ENCODE measurements around the gene FOXN4. TPM values are rescaled to one million over a fixed set of nuclear protein-coding genes. Genes with fewer than 3 reads are reported as not detected.

The FOXN4 gene
- total RNA-seq, 2 donors from 2014 or later, result not detected

GRCh38 chr12:109252799-109253198 lies 56.3 kb downstream of the FOXN4 start:
- intact Hi-C loops (cut with DNase I), result no loop called here
- no peak for TF ChIP-seq CTCF (IDR thresholded peaks at IDR 0.05)
- Histone ChIP-seq H3K27me3 (no peaks in the 10 kb centered on the region), H3K9ac (ENCODE audit: low read depth in 2 of 2, low read length in 2 of 2) (no peak overlapping the region), H3K36me3 (no peaks in the 10 kb centered on the region), H3K27ac (no peak overlapping the region), H3K4me3 (no peak overlapping the region), H3K4me1 (no peaks in the 10 kb centered on the region), H3K9me3 (no peaks in the 10 kb centered on the region)
- DNase-seq, result no peak

GRCh38 chr12:109250523-109250922 lies 58.6 kb downstream of the FOXN4 start:
- TF ChIP-seq CTCF (IDR thresholded peaks at IDR 0.05), result no peak
- Histone ChIP-seq H3K4me1 (no peaks in the 10 kb centered on the region), H3K9me3 (no peaks in the 10 kb centered on the region), H3K9ac (ENCODE audit: low read depth in 2 of 2, low read length in 2 of 2) (no peak overlapping the region), H3K36me3 (no peaks in the 10 kb centered on the region), H3K4me3 (no peak overlapping the region), H3K27me3 (no peaks in the 10 kb centered on the region), H3K27ac (no peak overlapping the region)
- intact Hi-C loops (cut with DNase I), result no loop called here
- DNase-seq, result no peak

DNA sequence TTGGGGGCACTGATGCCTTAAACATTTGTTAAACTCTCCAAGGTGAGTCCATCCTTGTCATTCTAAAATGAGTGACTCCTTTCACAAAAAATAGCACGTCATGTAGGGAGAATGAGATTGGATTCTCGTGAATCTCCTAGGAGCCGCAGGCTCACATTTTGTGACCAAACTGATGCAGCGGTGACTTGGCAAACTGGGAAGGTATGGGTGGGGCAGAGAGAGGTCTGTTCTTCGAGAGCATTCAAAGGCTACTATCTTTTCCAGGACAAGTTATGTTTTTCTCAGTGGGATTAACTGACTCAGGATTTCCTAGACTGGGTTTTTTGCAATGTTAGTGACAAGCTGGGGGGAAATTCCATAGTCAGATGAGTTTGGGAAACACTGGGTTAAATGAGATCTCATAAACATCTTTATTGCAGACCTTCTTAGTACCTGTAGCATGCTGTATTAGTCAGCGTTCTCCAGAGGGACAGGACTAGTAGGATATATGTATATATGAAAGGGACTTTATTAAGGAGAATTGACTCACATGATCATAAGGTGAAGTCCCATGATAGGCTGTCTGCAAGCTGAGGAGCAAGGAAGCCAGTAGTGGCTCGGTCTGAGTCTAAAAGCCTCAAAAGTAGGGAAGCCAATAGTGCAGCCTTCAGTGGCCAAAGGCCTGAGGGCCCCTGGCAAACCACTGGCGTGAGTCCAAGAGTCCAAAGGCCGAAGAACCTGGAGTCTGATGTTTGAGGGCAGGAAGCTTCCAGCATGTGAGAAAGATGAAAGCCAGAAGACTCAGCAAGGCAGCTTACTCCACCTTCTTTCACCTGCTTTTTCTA lies 61.0 kb downstream of the FOXN4 start:
- peak; percentile 72 for DNase-seq
- no peaks in the 10 kb centered on the region for H3K9me3 ChIP-seq
- no peaks in the 10 kb centered on the region for H3K4me1 ChIP-seq
- no peaks in the 10 kb centered on the region for H3K27me3 ChIP-seq
- intact Hi-C loops (cut with DNase I), result no loop called here
- no peak overlapping the region for H3K9ac ChIP-seq (ENCODE audit: low read depth in 2 of 2, low read length in 2 of 2)
- TF ChIP-seq CTCF (IDR thresholded peaks at IDR 0.05), result no peak
- no peak overlapping the region for H3K27ac ChIP-seq
- no peak overlapping the region for H3K4me3 ChIP-seq
- no peaks in the 10 kb centered on the region for H3K36me3 ChIP-seq

DNA sequence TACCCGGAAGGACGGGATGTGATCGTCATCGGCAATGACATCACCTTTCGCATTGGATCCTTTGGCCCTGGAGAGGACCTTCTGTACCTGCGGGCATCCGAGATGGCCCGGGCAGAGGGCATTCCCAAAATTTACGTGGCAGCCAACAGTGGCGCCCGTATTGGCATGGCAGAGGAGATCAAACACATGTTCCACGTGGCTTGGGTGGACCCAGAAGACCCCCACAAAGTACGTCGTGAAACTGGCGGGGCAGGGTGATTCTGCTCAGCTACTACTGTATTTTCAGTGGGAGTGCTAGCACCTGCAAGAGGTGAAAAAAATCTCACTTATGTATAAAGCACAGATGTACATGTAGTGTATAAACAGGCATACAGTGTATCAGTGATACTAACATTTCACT lies 62.9 kb downstream of the FOXN4 start:
- Histone ChIP-seq H3K9me3 (no peaks in the 10 kb centered on the region), H3K36me3 (no peaks in the 10 kb centered on the region)

DNA sequence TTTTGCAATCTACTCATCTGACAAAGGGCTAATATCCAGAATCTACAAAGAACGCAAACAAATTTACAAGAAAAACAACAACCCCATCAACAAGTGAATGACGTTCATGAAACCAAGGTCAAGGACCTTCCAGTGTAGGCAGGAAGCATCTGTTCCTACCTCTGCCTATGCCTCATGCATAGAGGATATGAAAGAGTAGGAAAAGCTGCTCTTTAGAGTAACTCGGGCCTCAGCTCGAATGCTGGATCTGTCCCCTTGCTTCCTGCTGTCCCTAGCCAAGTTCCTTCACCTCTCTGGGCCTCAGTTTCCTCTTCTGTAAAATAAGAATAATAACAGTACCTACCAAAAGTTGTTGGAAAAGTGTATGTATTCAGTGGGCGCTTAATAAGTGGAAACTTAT lies 65.0 kb downstream of the FOXN4 start:
- no peaks in the 10 kb centered on the region for H3K4me1 ChIP-seq
- H3K9ac ChIP-seq (ENCODE audit: low read depth in 2 of 2, low read length in 2 of 2), result no peak overlapping the region
- H3K27ac ChIP-seq, result no peak overlapping the region
- intact Hi-C loops (cut with DNase I), result no loop called here
- no peaks in the 10 kb centered on the region for H3K9me3 ChIP-seq
- H3K36me3 ChIP-seq, result no peaks in the 10 kb centered on the region
- DNase-seq, result no peak
- no peak overlapping the region for H3K4me3 ChIP-seq
- H3K27me3 ChIP-seq, result no peaks in the 10 kb centered on the region
- TF ChIP-seq CTCF (IDR thresholded peaks at IDR 0.05), result no peak

More for the DNA sequence above, 62.9 kb downstream of the FOXN4 start:
- DNase-seq, result no peak
- H3K4me1 ChIP-seq, result no peaks in the 10 kb centered on the region
- no peak overlapping the region for H3K4me3 ChIP-seq
- no peak overlapping the region for H3K27ac ChIP-seq
- no peak for TF ChIP-seq CTCF (IDR thresholded peaks at IDR 0.05)
- H3K9ac ChIP-seq (ENCODE audit: low read depth in 2 of 2, low read length in 2 of 2), result no peak overlapping the region
- H3K27me3 ChIP-seq, result no peaks in the 10 kb centered on the region
- intact Hi-C loops (cut with DNase I), result no loop called here
